Endodermal cell (in vitro differentiated cells): Measurements from ENCODE around the gene RNF5. TPM values are rescaled to one million over a fixed set of nuclear protein-coding genes. Genes with fewer than 3 reads are reported as not detected.
"Not testable (repeated sequence)": the region's sequence is repeated elsewhere in the genome, so short reads cannot be mapped to it uniquely, and the experiment has no call there.

Experiments
- DNase-seq: peaks from one replicate; pipeline ENCODE4 v3.0.0-alpha.2; 2017
- H3K27ac ChIP-seq: 2 replicates; pipeline ENCODE4 v1.5.1; 2013; ENCODE audit warnings: mild to moderate bottlenecking, low read depth, low read length, moderate library complexity
- H3K27me3 ChIP-seq: 2 replicates; pipeline ENCODE4 v1.6.1; 2013; ENCODE audit warnings: mild to moderate bottlenecking, low read length, moderate library complexity; ENCODE audit not compliant: insufficient read depth, control insufficient read depth, poor library complexity, severe bottlenecking
- H3K36me3 ChIP-seq: 2 replicates; pipeline ENCODE4 v1.7.0; 2013; ENCODE audit warnings: mild to moderate bottlenecking, low read length, moderate library complexity; ENCODE audit not compliant: control insufficient read depth, insufficient read depth
- H3K4me1 ChIP-seq: one replicate; pipeline ENCODE4 v1.7.0; 2013; ENCODE audit warnings: low read length; ENCODE audit not compliant: control insufficient read depth, insufficient read depth
- H3K4me3 ChIP-seq: 2 replicates; pipeline ENCODE4 v1.5.1; 2013; ENCODE audit warnings: mild to moderate bottlenecking, low read length, moderate library complexity
- H3K9ac ChIP-seq: 2 replicates; pipeline ENCODE4 v1.6.1; 2013; ENCODE audit warnings: mild to moderate bottlenecking, low read length, moderate library complexity; ENCODE audit not compliant: poor library complexity, severe bottlenecking; ENCODE audit errors: extremely low read depth
- H3K9me3 ChIP-seq: 2 replicates; pipeline ENCODE4 v1.6.1; 2013; ENCODE audit warnings: mild to moderate bottlenecking, low read length, moderate library complexity; ENCODE audit not compliant: control insufficient read depth
- H3K27ac Mint-ChIP-seq: 2 replicates; pipeline ENCODE4 v1.8.0; 2020; ENCODE audit warnings: mixed read lengths
- H3K27me3 Mint-ChIP-seq: 2 replicates; pipeline ENCODE4 v1.8.0; 2021; ENCODE audit warnings: mild to moderate bottlenecking, mixed read lengths; ENCODE audit not compliant: insufficient read depth
- H3K36me3 Mint-ChIP-seq: 2 replicates; pipeline ENCODE4 v1.8.0; 2020; ENCODE audit warnings: low read depth, mixed read lengths
- H3K4me1 Mint-ChIP-seq: 2 replicates; pipeline ENCODE4 v1.8.0; 2020; ENCODE audit warnings: mixed read lengths
- H3K4me3 Mint-ChIP-seq: 2 replicates; pipeline ENCODE4 v1.8.0; 2020; ENCODE audit warnings: mild to moderate bottlenecking, moderate library complexity, mixed read lengths
- H3K9me3 Mint-ChIP-seq: 2 replicates; pipeline ENCODE4 v1.8.0; 2020; ENCODE audit warnings: mild to moderate bottlenecking, mixed read lengths
- CTCF ChIP-seq: fragments of 200-600 bp; sonication (generic); conservative IDR thresholded peaks from 2 replicates; pipeline ENCODE4 v1.5.0; 2021; ENCODE audit warnings: antibody characterized with exemption, mild to moderate bottlenecking
- WGBS, 2 experiments: methylation state at CpG; one replicate each; pipeline versions ENCODE4 v1.1.5 to v1.1.7; 2013; ENCODE audit warnings: missing lambda C conversion rate in 2 of 2, mixed read lengths in 1 of 2; ENCODE audit not compliant: insufficient coverage in 1 of 2, insufficient read length in 1 of 2; 5-methylcytosine and 5-hydroxymethylcytosine counted together
- total RNA-seq, 2 donors: library from RNA; stranded (reverse); fragmentation: NEBNext Ultra II Directional in 1 of 2; extraction: Animal tissue kit (Norgen Biotek cat#: 25700) in 1 of 2; gene quantifications; 2 replicates in 1 of 2; 3 replicates in 1 of 2; pipeline ENCODE4 v1.2.1, GENCODE V29; 2021

Gene RNF5
- total RNA-seq, 2 donors from 2014 or later, result 68.0 to 71.3 TPM

- H3K27ac Mint-ChIP-seq, result peak overlapping the region; percentile 0
- no peaks in the 10 kb centered on the region for H3K9me3 ChIP-seq
- H3K36me3 Mint-ChIP-seq, result no peaks in the 10 kb centered on the region
- peaks cover 21% of the 10 kb centered on the region for H3K4me1 Mint-ChIP-seq
- H3K9ac ChIP-seq, result no peak overlapping the region
- H3K27me3 Mint-ChIP-seq, result peaks cover 6% of the 10 kb centered on the region
- 65 to 94% methylated on average over 5 of the region's 5 CpGs for WGBS, 2 experiments
- no peak for TF ChIP-seq CTCF
- H3K27ac ChIP-seq, result no peak overlapping the region
- no peaks in the 10 kb centered on the region for H3K27me3 ChIP-seq
- no peaks in the 10 kb centered on the region for H3K36me3 ChIP-seq
- DNase-seq, result no peak
- no peak overlapping the region for H3K4me3 ChIP-seq
- H3K4me1 ChIP-seq, result peaks cover 9% of the 10 kb centered on the region
- H3K9me3 Mint-ChIP-seq, result no peaks in the 10 kb centered on the region
- no peak overlapping the region for H3K4me3 Mint-ChIP-seq
Observed at GRCh38 chr6:32140420-32141046, 37.7 kb upstream of the RNF5 start.

- not testable (repeated sequence) for H3K27ac ChIP-seq, H3K4me3 Mint-ChIP-seq, H3K27me3 Mint-ChIP-seq, H3K27ac Mint-ChIP-seq, H3K36me3 ChIP-seq, H3K27me3 ChIP-seq, DNase-seq, H3K9me3 ChIP-seq, H3K36me3 Mint-ChIP-seq, H3K9ac ChIP-seq, H3K4me3 ChIP-seq, H3K9me3 Mint-ChIP-seq
- 86 to 95% methylated on average over 3 to 7 of the region's 7 CpGs for WGBS, 2 experiments
- H3K4me1 ChIP-seq, result peaks cover 11% of the 10 kb centered on the region
- peaks cover 44% of the 10 kb centered on the region for H3K4me1 Mint-ChIP-seq
Observed at GRCh38 chr6:32144238-32144637, 34.0 kb upstream of the RNF5 start.

DNA sequence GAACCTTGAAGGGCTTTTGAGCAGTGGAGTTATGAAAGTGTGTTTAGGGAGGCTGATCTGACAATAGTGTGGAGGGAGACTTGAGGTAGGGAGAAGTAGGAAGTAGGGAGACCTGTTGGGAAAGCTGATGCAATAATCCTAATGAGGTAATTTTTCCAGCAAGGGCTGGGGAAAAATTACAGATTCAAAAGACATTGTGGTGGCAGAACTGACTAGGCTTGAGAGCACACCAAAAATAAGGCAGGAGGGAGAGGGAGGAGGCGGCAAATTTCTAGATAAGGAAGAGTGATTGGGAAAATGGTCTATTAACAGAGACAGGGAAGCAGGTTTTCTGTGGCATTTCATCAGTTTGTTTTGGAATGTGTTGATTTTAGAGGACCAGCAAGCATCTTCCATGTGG lies 31.9 kb upstream of the RNF5 start:
- 64 to 100% methylated on average over 1 of the region's 1 CpG for WGBS, 2 experiments
- peaks cover 22% of the 10 kb centered on the region for H3K27me3 Mint-ChIP-seq
- peak overlapping the region; percentile 45 for H3K9ac ChIP-seq
- no peak overlapping the region for H3K27ac ChIP-seq
- H3K4me1 Mint-ChIP-seq, result peaks cover 50% of the 10 kb centered on the region
- DNase-seq, result no peak
- peak overlapping the region; percentile 2 for H3K4me3 Mint-ChIP-seq
- H3K4me3 ChIP-seq, result peak overlapping the region; percentile 50
- H3K9me3 Mint-ChIP-seq, result no peaks in the 10 kb centered on the region
- no peaks in the 10 kb centered on the region for H3K36me3 ChIP-seq
- TF ChIP-seq CTCF, result no peak
- H3K9me3 ChIP-seq, result no peaks in the 10 kb centered on the region
- peak overlapping the region; percentile 87 for H3K27ac Mint-ChIP-seq
- no peaks in the 10 kb centered on the region for H3K36me3 Mint-ChIP-seq
- H3K27me3 ChIP-seq, result no peaks in the 10 kb centered on the region
- H3K4me1 ChIP-seq, result peaks cover 3% of the 10 kb centered on the region

GRCh38 chr6:32146687-32147086 lies 31.5 kb upstream of the RNF5 start:
- no peaks in the 10 kb centered on the region for H3K9me3 ChIP-seq
- Mint-ChIP-seq H3K4me3 (peak overlapping the region; percentile 2), H3K4me1 (peaks cover 49% of the 10 kb centered on the region), H3K9me3 (no peaks in the 10 kb centered on the region), H3K36me3 (no peaks in the 10 kb centered on the region), H3K27ac (peak overlapping the region; percentile 87), H3K27me3 (peaks cover 24% of the 10 kb centered on the region)
- WGBS, 2 experiments, result 40 to 55% methylated on average over 4 of the region's 4 CpGs
- peaks cover 3% of the 10 kb centered on the region for H3K4me1 ChIP-seq
- no peaks in the 10 kb centered on the region for H3K36me3 ChIP-seq
- peak; percentile 61 for DNase-seq
- no peak overlapping the region for H3K27ac ChIP-seq
- H3K9ac ChIP-seq, result peak overlapping the region; percentile 45
- no peaks in the 10 kb centered on the region for H3K27me3 ChIP-seq
- no peak for TF ChIP-seq CTCF
- peak overlapping the region; percentile 50 for H3K4me3 ChIP-seq
